HG03565 (cell line): ENCODE data around the gene BOLA2B.
"Not testable (repeated sequence)": the region's sequence is repeated elsewhere in the genome, so short reads cannot be mapped to it uniquely, and the experiment has no call there.

ENCODE experiments used
- ATAC-seq: cut with Tn5 transposase; IDR thresholded peaks from one replicate; pipeline ENCODE4 v1.9.1; 2021; ENCODE audit warnings: mild to moderate bottlenecking, moderate library complexity; ENCODE audit not compliant: unreplicated experiment

BOLA2B gene

DNA sequence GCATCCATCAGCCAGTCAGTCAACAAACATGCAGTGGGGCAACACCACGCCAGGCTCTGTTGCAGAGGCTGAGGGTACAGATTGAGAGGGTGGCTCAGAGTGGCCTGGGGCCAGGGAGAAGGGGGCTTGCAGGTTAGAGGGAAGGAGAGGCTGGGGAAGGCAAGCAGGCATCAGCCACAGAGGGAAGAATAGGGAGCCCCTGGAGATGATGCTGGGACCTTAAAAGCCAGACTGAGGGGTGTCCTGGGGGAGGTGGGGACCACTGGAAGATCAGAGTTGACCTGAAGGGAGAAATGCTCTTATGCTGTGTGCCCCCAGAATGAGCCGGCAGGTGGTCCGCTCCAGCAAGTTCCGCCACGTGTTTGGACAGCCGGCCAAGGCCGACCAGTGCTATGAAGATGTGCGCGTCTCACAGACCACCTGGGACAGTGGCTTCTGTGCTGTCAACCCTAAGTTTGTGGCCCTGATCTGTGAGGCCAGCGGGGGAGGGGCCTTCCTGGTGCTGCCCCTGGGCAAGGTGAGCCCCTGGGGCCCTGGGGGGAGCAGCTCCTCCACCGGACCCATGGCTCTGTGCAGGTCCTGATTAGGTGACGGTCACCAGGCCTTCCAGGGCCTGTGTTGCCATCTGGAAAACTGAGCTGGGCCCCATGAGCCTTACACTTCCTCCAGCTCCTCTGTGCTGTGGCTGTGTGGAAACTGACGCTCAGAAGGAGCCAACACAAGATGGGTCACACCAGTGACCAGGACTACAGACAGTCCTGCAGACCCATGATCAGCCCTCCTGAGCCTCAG is 8.4 kb downstream of the BOLA2B start:
- ATAC-seq = no peak

DNA sequence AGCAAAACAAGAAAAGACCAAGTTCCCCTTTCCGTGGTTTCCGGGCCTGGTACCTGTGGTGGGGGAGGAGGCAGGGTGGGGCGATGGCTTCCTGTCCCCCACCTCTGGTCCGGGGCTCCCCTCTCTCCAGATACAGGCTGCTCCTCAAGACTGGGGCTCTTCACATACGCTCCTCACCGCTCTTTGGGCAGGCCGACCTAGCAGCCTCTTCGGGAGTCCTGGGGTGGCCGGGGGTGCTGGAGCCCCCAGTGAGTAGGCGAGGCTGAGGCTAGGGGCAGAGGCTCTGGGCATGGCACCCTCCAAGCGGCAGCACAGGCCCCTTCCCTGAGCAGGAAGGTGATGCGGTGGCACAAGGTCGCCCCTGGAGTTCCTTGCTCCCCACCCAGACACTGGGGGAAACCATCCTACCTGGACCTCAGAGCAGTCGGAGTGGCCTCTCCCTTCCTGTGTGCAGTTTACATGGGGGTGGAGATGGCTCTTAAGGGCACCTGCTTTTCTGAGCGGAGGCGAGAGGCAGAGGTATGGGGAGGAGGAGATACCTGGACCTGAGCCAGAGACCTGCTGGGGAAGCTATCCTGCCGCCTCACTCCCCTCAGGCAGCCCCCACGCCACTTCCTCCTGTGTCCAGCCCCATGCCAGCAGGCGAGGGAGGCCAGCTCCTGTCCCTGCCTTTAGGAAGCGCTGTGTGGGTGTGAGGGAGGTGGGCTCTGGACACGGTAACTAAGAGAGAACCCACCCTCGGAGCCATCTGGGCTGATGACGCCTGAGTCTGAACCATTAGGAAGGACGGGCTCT is 9.2 kb downstream of the BOLA2B start:
- ATAC-seq = peak; percentile 14

DNA sequence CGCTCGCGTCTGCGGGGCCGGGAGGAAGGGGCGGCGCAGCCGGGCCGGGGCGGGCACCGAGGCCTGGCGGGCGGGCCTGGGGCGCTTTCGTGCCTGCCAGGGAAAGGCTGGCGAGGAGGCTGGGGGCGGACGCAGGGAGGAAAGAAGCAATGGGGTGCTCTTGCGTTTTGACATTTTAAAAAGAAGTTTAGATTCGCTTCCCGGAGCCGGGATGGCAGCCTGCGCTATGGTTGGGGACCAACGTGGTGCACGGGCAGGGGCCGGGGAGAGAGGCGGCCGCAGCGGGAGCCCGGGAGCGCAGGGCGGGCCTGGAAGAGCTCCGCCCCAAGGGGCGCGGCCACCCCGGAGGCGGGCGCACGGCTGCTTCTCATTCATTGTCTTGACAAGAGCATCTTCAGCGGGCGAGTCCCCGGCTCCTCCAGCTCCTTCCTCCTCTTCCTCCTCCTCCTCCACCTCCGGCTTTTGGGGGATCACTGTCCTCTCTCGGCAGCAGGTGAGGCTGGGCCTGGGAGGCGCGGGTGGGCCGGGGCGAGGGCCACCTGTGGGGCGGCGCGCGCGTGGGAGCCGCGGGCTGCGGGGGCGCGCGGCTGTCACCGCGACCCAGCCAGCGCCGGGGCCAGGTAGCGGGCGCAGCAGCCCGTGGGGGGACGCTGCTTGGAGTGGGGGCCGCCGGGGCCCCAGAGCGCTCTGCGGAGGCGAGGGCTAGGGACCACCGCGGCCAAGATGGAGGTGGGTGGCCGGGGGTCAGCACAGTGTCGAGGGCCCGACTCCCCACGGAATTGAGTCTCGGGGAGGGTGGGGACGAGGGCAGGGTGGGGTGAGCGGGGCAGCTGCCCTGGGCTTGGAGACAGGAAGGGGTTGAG is 10.0 kb downstream of the BOLA2B start, which contains the start of gene CORO1A:
Gene CORO1A, plus strand, starts transcription at position 370 of the 863 bp plus-strand sequence. CDS start 1,608 bp downstream, outside the sequence.
- ATAC-seq = peak; percentile 27

DNA sequence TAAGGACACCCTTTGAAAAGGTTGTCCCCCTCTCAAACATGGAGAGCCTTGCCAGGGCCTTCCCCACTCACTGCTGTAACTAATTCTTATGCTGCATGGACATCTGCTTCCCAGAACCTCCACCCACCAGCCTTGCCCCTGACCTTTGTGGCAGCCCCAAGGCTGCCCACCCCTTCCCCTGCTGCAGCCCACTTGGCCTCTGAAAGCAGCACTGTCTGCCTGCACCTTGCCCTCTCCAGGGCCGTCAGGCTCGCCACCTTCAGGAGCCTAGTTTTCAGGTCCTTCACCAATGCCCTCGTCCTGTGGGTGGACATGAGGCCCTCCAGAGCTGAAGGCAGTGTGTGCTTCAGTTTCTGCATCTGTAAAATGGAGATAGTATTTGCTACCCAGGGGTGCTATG is 12.7 kb downstream of the BOLA2B start:
- no peak for ATAC-seq

DNA sequence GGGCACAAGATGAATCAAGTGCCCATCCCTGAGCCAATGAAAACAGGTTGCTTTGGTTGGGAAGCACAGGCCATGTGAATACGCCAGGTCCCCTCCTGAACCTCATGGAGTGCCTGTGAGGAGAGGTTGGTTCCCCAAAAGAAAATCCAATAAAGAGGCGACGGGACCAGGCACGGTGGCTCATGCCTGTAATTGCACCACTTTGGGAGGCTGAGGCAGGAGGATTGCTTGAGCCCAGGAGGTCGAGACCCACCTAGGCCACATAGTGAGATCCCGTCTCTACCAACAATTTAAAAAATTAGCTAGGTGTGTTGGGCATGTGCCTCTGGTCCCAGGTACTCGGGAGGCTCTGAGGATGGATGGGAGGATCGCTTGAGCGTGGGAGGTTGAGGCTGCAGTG is 13.5 kb downstream of the BOLA2B start:
- ATAC-seq = no peak

DNA sequence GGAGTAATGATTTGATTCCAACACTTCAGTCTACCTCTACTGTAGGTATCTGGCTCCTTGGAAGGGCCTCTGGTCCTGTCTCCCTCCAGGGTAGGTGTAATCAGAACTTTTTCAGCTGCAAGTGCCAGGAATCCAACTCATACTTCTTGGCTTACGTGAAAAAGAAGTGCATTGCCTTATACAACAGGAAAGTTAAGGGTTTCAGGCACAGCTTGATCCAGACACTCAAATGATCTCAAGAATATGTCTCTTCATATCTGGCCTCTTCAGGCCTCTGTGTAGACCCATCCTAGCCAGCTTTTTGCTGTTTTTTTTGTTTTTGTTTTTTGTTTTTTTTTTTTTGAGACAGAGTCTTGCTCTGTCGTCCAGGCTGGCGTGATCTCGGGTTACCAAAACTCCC is 14.3 kb downstream of the BOLA2B start:
- no peak for ATAC-seq

DNA sequence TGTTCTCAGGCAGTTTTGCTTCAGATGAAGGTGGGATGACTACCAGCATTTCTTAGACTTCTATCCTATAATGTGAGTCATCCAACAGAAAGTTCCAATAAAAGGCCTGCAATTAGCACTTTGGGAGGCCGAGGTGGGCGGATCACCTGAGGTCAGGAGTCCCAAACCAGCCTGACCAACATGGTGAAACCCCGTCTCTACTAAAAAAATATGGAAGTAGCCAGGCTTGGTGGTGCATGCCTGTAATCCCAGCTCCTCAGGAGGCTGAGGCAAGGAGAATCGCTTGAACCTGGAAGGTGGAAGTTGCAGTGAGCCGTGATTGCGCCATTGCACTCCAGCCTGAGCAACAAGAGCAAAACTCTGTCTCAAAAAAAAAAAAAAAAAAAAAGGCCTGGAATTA is 16.6 kb downstream of the BOLA2B start:
- not testable (repeated sequence) for ATAC-seq

DNA sequence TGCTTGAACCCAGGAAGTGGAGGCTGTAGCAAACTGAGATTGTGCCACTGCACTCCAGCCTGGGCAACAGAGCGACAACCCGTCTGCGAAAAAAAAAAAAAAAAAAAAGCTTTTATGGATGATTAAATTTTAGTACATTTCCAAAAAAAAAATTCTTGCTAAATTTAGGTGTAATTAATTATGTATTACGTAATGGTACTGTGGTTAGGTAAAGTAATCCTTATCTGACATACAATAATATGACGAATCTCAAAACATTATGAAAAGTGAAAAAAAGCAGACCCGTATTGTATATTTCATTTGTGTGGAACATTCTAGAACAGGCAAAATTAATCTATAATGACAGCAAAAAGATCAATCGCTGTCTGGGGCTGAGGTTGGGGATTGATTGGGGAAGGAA is 20.4 kb downstream of the BOLA2B start:
- no peak for ATAC-seq

DNA sequence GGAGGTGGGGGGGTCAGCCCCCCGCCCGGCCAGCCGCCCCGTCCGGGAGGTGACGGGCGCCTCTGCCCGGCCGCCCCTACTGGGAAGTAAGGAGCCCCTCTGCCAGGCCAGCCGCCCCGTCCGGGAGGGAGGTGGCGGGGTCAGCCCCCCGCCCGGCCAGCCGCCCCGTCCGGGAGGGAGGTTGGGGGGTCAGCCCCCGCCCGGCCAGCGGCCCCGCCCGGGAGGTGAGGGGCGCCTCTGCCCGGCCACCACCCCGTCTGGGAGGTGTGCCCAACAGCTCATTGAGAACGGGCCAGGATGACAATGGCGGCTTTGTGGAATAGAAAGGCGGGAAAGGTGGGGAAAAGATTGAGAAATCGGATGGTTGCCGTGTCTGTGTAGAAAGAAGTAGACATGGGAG is 23.3 kb downstream of the BOLA2B start:
- ATAC-seq = not testable (repeated sequence)

DNA sequence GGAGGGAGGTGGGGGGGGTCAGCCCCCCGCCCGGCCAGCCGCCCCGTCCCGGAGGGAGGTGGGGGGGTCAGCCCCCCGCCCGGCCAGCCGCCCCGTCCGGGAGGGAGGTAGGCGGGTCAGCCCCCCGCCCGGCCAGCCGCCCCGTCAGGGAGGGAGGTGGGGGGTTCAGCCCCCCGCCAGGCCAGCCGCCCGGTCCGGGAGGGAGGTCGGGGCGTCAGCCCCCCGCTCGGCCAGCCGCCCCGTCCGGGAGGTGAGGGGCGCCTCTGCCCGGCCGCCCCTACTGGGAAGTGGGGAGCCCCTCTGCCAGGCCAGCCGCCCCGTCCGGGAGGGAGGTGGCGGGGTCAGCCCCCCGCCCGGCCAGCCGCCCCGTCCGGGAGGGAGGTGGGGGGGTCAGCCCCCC is 24.1 kb downstream of the BOLA2B start:
- ATAC-seq = not testable (repeated sequence)

DNA sequence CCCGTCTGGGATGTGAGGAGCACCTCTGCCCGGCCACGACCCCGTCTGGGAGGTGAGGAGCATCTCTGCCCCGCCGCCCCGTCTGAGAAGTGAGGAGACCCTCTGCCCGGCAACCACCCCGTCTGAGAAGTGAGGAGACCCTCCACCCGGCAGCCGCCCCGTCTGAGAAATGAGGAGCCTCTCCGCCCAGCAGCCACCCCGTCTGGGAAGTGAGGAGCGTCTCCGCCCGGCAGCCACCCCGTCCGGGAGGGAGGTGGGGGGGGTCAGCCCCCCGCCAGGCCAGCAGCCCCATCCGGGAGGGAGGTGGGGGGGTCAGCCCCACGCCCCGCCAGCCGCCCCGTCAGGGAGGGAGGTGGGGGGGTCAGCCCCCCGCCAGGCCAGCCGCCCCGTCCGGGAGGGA is 24.7 kb downstream of the BOLA2B start:
- not testable (repeated sequence) for ATAC-seq

DNA sequence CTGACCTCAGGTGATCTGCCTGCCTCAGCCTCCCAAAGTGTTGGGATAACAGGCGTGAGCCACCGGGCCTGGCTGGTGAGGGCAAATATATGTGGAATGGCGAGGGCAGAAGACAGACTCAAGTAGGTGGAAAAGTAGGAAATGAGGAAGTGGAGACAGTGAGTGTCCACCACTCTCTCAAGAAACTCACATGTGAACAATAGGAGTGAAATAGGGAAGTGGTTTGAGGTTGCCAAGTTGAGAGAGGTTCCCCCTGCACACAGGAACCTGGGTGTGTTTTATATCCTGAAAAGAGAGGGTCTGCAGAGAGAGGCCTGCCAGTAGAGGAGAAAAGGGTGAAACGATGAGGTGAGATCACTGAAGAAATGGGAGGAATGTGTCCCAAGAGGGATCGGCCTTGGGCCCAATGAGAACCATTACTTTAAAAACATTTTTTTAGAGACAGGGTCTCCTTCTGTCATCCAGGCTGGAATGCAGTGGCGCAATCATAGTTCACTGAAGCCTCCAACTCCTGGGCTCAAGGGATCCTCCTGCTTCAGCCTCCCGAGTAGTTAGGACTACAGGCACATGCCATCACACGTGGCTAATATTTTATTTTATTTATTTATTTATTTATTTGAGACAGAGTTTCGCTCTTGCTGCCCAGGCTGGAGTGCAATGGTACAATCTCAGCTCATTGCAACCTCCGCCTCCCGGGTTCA is 27.1 kb downstream of the BOLA2B start:
- no peak for ATAC-seq

DNA sequence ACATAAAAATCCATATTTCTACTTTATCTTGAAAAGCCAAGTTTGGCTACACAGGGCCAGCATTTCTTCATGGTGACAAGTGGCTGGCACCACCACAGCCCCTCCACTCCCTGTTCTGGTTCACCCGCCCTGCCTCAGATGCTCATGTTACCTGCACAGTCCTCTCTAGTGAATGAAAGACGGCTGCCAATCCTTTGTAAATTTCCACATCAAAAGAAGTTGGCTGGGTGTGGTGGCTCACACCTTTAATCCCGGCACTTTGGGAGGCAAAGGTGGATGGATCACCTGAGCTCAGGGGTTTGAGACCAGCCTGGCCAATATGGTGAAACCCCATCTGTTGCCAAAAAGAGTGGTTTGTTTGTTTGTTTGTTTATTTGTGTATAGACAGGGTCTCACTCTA is 29.9 kb downstream of the BOLA2B start:
- no peak for ATAC-seq

DNA sequence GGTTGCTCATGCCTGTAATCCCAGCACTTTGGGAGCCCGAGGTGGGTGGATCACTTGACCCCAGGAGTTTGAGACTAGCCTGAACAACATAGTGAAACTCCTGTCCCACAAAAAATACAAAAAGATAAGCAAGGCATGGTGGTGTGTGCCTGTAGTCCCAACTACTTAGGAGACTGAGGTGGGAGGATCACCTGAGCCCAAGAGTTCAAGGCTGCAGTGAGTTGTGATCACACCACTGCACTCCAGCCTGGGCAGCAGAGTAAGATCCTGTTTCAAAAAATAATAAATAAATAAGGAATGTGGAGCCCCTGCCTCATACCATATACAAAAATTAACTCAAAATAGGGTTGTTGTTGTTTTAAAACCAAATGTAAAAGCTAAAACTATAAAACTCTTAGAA is 36.3 kb downstream of the BOLA2B start:
- ATAC-seq = no peak

DNA sequence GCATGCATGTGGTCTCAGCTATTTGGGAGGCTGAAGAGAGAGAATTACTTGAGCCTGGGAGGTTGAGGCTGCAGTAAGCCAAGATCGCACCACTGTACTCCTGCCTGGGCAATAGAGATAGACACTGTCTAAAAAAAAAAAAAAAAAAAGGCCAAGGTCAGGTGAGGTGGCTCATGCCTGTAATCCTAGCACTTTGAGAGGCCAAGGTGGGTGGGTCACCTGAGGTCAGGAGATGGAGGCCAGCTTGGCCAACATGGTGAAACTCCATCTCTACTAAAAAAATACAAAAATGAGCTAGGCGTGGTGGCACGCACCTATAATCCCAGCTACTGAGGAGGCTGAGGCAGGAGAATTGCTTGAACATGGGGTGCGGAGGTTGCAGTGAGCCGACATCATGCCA is 38.3 kb downstream of the BOLA2B start:
- no peak for ATAC-seq

DNA sequence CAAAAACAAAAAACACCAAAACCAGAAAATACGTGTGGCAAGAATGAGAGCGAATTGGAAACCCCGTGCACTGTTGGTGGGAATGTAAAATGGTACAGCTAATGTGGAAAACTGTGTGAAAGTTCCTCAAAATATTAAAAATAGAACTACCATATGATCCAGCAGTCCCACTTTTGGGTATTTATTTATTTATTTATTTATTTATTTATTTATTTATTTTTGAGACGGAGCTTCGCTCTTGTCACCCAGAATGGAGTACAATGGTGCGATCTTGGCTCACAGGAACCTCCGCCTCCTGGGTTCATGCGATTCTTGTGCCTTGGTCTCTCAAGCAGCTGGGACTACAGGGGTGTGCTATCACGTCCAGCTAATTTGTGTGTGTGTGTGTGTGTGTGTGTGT is 40.9 kb downstream of the BOLA2B start:
- no peak for ATAC-seq

DNA sequence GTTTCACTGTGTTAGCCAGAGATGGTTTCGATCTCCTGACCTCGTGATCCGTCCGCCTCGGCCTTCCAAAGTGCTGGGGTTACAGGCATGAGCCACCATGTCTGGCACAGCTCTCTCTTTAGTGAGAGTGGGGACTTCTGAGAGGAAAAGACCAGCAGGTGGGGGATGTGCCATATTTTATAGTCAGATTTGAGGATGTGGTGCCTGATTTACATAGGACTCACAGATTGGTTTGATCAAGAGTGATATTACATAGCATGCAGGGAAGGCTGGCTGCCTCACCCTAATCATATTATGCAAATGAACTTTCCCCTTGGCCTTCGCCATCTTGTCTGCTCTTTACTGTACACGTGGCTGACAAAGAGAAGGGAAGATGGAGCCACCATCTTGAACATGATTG is 42.4 kb downstream of the BOLA2B start:
- ATAC-seq = no peak

DNA sequence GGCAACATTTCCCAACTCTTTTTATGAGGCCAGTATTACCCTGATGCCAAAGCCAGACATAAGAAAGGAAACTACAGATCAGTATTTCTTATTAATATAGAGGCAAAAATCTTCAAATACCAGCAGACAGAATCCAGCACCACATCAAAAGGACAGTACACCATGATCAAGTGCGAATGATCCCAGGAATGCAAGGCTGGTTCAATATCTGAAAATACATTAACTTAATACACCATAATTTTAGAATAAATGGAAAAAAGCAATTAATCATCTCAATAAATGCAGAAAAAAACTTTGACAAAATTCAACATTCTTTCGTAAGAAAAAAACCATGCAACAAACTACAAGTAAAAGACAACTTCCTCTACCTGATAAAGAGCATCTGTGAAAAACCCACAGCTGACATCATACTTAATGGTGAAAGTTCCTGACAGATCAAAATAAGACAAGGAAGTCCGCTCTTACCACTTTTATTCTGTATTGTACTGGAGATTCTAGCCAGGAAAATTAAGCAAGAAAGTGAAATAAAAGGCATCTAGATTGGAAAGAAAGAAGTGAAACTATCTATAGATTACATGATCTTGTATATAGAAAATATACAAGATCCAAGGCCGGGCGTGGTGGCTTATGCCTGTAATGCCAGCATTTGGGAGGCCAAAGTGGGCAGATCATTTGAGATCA is 44.1 kb downstream of the BOLA2B start:
- ATAC-seq = no peak

DNA sequence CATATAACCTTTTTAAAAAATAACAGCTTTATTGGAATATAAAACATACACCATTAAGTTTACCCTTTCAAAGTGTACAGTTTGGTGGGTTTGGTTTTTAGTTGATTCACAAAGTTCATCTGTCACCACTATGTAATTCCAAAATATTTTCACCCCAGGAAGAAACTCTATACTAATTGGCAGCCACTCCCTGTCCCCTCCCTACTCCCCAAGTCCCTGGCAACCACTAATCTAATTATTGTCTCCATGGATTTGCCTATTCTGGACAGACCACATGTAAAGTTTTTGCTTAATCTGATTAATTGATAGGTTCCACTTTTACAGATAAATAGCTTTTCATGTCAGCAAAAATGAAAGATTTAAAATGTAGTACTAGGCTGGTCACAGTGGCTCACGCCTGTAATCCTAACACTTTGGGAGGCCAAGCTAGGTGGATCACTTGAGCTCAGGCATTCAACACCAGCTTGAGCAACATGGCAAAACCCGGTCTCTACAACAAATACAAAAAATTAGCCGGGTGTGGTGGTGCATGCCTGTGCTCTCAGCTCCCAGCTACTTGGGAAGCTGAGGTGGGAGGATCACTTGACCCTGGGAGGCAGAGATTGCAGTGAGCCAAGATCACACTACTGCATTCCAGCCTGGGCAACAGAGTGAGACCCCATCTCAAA is 45.5 kb downstream of the BOLA2B start:
- ATAC-seq = no peak

DNA sequence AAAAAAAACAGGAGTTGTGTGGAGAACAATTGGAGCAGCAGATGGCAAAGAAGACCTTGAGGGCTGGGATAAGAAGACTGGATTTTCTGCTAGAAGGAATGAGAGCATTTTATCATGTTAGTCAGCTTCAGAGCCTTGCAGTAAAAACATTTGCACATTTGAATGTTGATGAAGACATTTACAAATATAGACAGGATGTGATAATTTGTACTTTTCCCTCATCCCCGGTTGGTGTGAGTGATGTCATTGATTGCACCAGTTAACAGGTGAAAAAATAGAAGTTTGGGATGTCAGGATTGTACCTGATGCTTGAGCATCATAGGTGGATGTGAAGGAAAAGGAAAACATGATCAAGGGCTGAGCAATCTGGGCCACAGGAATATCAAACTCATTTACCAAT is 47.8 kb downstream of the BOLA2B start:
- ATAC-seq = no peak
